GM23248 (cell line): ENCODE results near the gene MCOLN1.

Source experiments
- EZH2 ChIP-seq: fragments of 200-600 bp; sonication (generic); IDR thresholded peaks from 2 replicates; pipeline ENCODE4 v1.6.1; 2018; ENCODE audit warnings: antibody characterized with exemption, mild to moderate bottlenecking; ENCODE audit not compliant: insufficient read depth, poor library complexity, severe bottlenecking
- EZH2phosphoT487 ChIP-seq: fragments of 200-600 bp; sonication (generic); IDR thresholded peaks from 2 replicates; pipeline ENCODE4 v1.6.1; 2018; ENCODE audit warnings: antibody characterized with exemption, moderate library complexity, mild to moderate bottlenecking, low read depth; ENCODE audit not compliant: insufficient read depth

DNA sequence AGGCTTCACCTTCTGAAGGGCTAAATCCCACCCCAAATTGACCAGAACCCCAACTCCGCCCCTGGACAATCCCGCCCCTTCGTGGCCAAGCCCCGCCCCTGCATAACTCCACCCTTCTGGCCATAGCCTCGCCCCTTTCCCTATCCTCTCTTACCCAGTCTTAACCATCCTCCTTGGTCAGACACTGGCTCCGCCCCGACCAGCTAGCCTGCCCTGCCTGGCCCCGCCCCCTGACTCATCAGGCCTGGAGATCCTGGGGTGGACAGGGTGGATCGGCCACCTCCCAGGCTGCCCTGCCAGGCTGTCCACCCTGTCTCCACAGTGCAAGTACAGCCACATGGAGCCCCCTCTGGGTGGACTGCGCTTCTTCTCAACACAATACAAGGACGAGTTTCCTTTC is 14.5 kb upstream of the MCOLN1 start:
- no peak for TF ChIP-seq EZH2
- no peak for TF ChIP-seq EZH2phosphoT487
